BLaER1 (cell line): ENCODE data around the gene GPI.
"Not testable (repeated sequence)": the region's sequence is repeated elsewhere in the genome, so short reads cannot be mapped to it uniquely, and the experiment has no call there.

Experiments
- H3K27ac ChIP-seq: shearing (Covaris generic); formaldehyde crosslinking; 2 replicates; pipeline ENCODE4 v1.8.1; 2022
- H3K27me3 ChIP-seq: shearing (Covaris generic); formaldehyde crosslinking; 2 replicates; pipeline ENCODE4 v1.8.1; 2022
- H3K36me3 ChIP-seq: shearing (Covaris generic); formaldehyde crosslinking; 2 replicates; pipeline ENCODE4 v1.8.1; 2022
- H3K4me1 ChIP-seq: shearing (Covaris generic); formaldehyde crosslinking; 2 replicates; pipeline ENCODE4 v1.8.1; 2022
- H3K4me2 ChIP-seq: shearing (Covaris generic); formaldehyde crosslinking; 2 replicates; pipeline ENCODE4 v1.8.1; 2022
- H3K4me3 ChIP-seq: shearing (Covaris generic); formaldehyde crosslinking; 2 replicates; pipeline ENCODE4 v1.8.1; 2022
- H3K9ac ChIP-seq: shearing (Covaris generic); formaldehyde crosslinking; 2 replicates; pipeline ENCODE4 v1.8.1; 2022
- H3K9me3 ChIP-seq: shearing (Covaris generic); formaldehyde crosslinking; 2 replicates; pipeline ENCODE4 v1.8.1; 2022
- H4K20me1 ChIP-seq: shearing (Covaris generic); formaldehyde crosslinking; 2 replicates; pipeline ENCODE4 v1.8.1; 2022
- Cebpa-rat ChIP-seq: shearing (Covaris generic); IDR thresholded peaks from 2 replicates; pipeline ENCODE4 v1.8.1; 2022

The GPI gene

GRCh38 chr19:34365463-34366401, 736 bp downstream of the GPI start:
- Histone ChIP-seq H3K4me1 (peaks cover 59% of the 10 kb centered on the region), H4K20me1 (peaks cover 51% of the 10 kb centered on the region), H3K36me3 (peaks cover 44% of the 10 kb centered on the region), H3K9me3 (no peaks in the 10 kb centered on the region), H3K4me2 (peak overlapping the region; percentile 98), H3K9ac (peak overlapping the region; percentile 95), H3K27me3 (no peaks in the 10 kb centered on the region), H3K27ac (peak overlapping the region; percentile 87), H3K4me3 (peak overlapping the region; percentile 98)
- no peak for TF ChIP-seq Cebpa-rat

GRCh38 chr19:34366738-34367623, 2.0 kb downstream of the GPI start:
- peaks cover 63% of the 10 kb centered on the region for H4K20me1 ChIP-seq
- H3K9ac ChIP-seq = 0 out of 2 replicates have a peak overlapping the region, but pooled peaks have one; percentile 10
- no peaks in the 10 kb centered on the region for H3K27me3 ChIP-seq
- peak overlapping the region; percentile 98 for H3K4me3 ChIP-seq
- peaks cover 56% of the 10 kb centered on the region for H3K36me3 ChIP-seq
- peaks cover 56% of the 10 kb centered on the region for H3K4me1 ChIP-seq
- no peaks in the 10 kb centered on the region for H3K9me3 ChIP-seq
- peak overlapping the region; percentile 98 for H3K4me2 ChIP-seq
- peak overlapping the region; percentile 87; the same call in 1 of the 2 replicates for H3K27ac ChIP-seq
- TF ChIP-seq Cebpa-rat = no peak

- no peaks in the 10 kb centered on the region for H3K9me3 ChIP-seq
- H3K27me3 ChIP-seq = no peaks in the 10 kb centered on the region
- no peak for TF ChIP-seq Cebpa-rat
- H3K4me2 ChIP-seq = peak overlapping the region; percentile 98
- no peak overlapping the region for H3K9ac ChIP-seq
- peaks cover 62% of the 10 kb centered on the region for H3K36me3 ChIP-seq
- H3K4me3 ChIP-seq = no peak overlapping the region
- peaks cover 69% of the 10 kb centered on the region for H4K20me1 ChIP-seq
- peaks cover 51% of the 10 kb centered on the region for H3K4me1 ChIP-seq
- no peak overlapping the region for H3K27ac ChIP-seq
These were observed 2.6 kb downstream of the GPI start for GRCh38 chr19:34367624-34367957.

GRCh38 chr19:34368338-34368737, 3.3 kb downstream of the GPI start:
- no peak overlapping the region for H3K4me3 ChIP-seq
- H3K9me3 ChIP-seq = no peaks in the 10 kb centered on the region
- peaks cover 44% of the 10 kb centered on the region for H3K4me1 ChIP-seq
- no peak for TF ChIP-seq Cebpa-rat
- H4K20me1 ChIP-seq = peaks cover 74% of the 10 kb centered on the region
- H3K27ac ChIP-seq = no peak overlapping the region
- 0 out of 2 replicates have a peak overlapping the region, but pooled peaks have one; percentile 24 for H3K9ac ChIP-seq
- H3K4me2 ChIP-seq = peak overlapping the region; percentile 98; the same call in 1 of the 2 replicates
- H3K36me3 ChIP-seq = peaks cover 70% of the 10 kb centered on the region
- H3K27me3 ChIP-seq = no peaks in the 10 kb centered on the region

GRCh38 chr19:34369166-34369565, 4.2 kb downstream of the GPI start:
- Histone ChIP-seq H3K36me3 (peaks cover 78% of the 10 kb centered on the region), H3K4me1 (peaks cover 36% of the 10 kb centered on the region), H3K9ac (0 out of 2 replicates have a peak overlapping the region, but pooled peaks have one; percentile 24), H4K20me1 (peaks cover 82% of the 10 kb centered on the region)
- not testable (repeated sequence) for H3K4me3 ChIP-seq, H3K4me2 ChIP-seq, H3K9me3 ChIP-seq, H3K27ac ChIP-seq, H3K27me3 ChIP-seq

GRCh38 chr19:34370117-34370516, 5.1 kb downstream of the GPI start:
- H3K27me3 ChIP-seq = no peaks in the 10 kb centered on the region
- H3K4me3 ChIP-seq = no peak overlapping the region
- peaks cover 87% of the 10 kb centered on the region for H3K36me3 ChIP-seq
- H4K20me1 ChIP-seq = peaks cover 92% of the 10 kb centered on the region
- no peak overlapping the region for H3K27ac ChIP-seq
- no peak overlapping the region for H3K9ac ChIP-seq
- peaks cover 31% of the 10 kb centered on the region for H3K4me1 ChIP-seq
- no peak overlapping the region for H3K4me2 ChIP-seq
- H3K9me3 ChIP-seq = no peaks in the 10 kb centered on the region
- TF ChIP-seq Cebpa-rat = no peak

- no peak for TF ChIP-seq Cebpa-rat
- peaks cover 96% of the 10 kb centered on the region for H3K36me3 ChIP-seq
- peaks cover 29% of the 10 kb centered on the region for H3K4me1 ChIP-seq
- no peak overlapping the region for H3K4me3 ChIP-seq
- H3K27me3 ChIP-seq = no peaks in the 10 kb centered on the region
- no peak overlapping the region for H3K9ac ChIP-seq
- peaks cover 97% of the 10 kb centered on the region for H4K20me1 ChIP-seq
- H3K4me2 ChIP-seq = no peak overlapping the region
- no peak overlapping the region for H3K27ac ChIP-seq
- no peaks in the 10 kb centered on the region for H3K9me3 ChIP-seq
These were observed 6.0 kb downstream of the GPI start for GRCh38 chr19:34370983-34371382.

- TF ChIP-seq Cebpa-rat = no peak
- no peaks in the 10 kb centered on the region for H3K9me3 ChIP-seq
- H3K4me2 ChIP-seq = no peak overlapping the region
- no peak overlapping the region for H3K9ac ChIP-seq
- H3K27ac ChIP-seq = no peak overlapping the region
- H3K27me3 ChIP-seq = no peaks in the 10 kb centered on the region
- peaks cover 92% of the 10 kb centered on the region for H4K20me1 ChIP-seq
- H3K4me1 ChIP-seq = peaks cover 1% of the 10 kb centered on the region; the same call in 1 of the 2 replicates
- peaks cover 99% of the 10 kb centered on the region for H3K36me3 ChIP-seq
- H3K4me3 ChIP-seq = no peak overlapping the region
These were observed 8.7 kb downstream of the GPI start for GRCh38 chr19:34373601-34374288.

GRCh38 chr19:34375598-34375997, 10.6 kb downstream of the GPI start:
- Histone ChIP-seq H3K27ac (no peak overlapping the region), H3K27me3 (no peaks in the 10 kb centered on the region), H4K20me1 (peaks cover 82% of the 10 kb centered on the region), H3K9ac (no peak overlapping the region), H3K4me3 (no peak overlapping the region), H3K4me2 (no peak overlapping the region), H3K9me3 (no peaks in the 10 kb centered on the region), H3K4me1 (no peaks in the 10 kb centered on the region), H3K36me3 (peaks cover 99% of the 10 kb centered on the region)
- no peak for TF ChIP-seq Cebpa-rat
